Body of pancreas (tissue), 4 donors: ENCODE results near the gene PDE9A.

Experiments used
- CTCF ChIP-seq, 7 experiments: fragments of 450-650 bp in 4 of 7; fragments of 200-600 bp in 3 of 7; sonication (generic) in 3 of 7; IDR thresholded peaks; one replicate each; pipeline ENCODE4 v1.5.1; 2016 to 2019; ENCODE audit warnings: antibody characterized with exemption in 7 of 7
- POLR2A ChIP-seq, 3 donors: fragments of 450-650 bp; IDR thresholded peaks; one replicate each; pipeline ENCODE4 v1.6.1; 2016; ENCODE audit warnings: antibody characterized with exemption in 3 of 3, mild to moderate bottlenecking in 2 of 3

GRCh38 chr21:42750737-42751530 lies 97.5 kb downstream of the PDE9A start:
- TF ChIP-seq POLR2A (IDR thresholded peaks at IDR 0.05) = no peak
- no peak for TF ChIP-seq CTCF (IDR thresholded peaks at IDR 0.05)
